ENCODE data around the gene ARID2. TPM values are rescaled to one million over a fixed set of nuclear protein-coding genes. Genes with fewer than 3 reads are reported as not detected.
A peak's percentile ranks its signal among the peaks of the same experiment; 100 is the strongest.

The ARID2 gene
- total RNA-seq, 6 donors from 2014 or later = 19.4 to 48.5 (median 27.0) TPM

DNA sequence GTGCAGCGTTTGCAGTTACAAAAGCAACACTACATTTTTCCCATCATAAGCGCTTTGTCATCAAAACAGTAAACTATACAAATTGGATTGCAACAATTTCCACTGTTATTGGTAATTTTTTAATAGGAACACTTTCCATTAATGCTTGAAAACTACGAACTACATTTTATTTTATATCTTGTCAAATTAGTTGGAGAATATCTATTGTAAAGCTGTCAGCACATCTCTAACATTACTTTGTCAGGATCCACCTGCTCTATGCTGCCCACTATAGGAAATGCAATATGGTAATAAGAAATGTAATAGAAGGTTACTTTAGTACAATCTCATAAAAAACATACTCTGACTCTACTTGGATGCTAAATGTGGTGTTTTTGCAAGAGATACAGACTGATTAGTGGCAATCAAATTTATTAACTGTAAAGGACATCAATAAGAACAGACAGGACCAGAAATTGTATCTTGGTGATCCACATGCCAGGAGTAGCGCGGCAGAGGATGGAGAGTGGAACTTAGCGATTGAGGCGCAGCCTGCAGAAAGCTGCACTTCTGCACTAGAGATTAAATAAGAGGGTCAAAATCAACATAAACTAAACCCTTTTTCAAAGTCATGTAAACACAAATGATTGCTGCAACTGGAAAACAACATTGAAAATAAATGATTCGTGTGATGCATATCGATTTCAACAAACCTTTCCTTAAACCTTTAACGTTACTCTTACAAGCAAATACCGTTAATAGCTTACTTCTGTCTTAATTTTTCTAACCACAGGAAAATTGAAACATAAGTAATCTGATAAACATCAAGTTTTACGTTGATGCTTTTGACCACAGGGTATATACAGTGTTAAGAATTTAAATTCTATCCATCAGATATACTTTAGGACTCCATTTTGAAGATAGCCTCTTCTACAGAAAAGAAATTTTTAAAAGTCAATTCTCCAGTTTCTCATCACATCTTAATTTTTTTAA lies 3.6 kb upstream of the ARID2 start:
- TF ChIP-seq EP300 (IDR thresholded peaks at IDR 0.05) (no peak), POLR2AphosphoS5 (IDR thresholded peaks at IDR 0.05) (no peak)
- TF ChIP-seq, protein P1, sequence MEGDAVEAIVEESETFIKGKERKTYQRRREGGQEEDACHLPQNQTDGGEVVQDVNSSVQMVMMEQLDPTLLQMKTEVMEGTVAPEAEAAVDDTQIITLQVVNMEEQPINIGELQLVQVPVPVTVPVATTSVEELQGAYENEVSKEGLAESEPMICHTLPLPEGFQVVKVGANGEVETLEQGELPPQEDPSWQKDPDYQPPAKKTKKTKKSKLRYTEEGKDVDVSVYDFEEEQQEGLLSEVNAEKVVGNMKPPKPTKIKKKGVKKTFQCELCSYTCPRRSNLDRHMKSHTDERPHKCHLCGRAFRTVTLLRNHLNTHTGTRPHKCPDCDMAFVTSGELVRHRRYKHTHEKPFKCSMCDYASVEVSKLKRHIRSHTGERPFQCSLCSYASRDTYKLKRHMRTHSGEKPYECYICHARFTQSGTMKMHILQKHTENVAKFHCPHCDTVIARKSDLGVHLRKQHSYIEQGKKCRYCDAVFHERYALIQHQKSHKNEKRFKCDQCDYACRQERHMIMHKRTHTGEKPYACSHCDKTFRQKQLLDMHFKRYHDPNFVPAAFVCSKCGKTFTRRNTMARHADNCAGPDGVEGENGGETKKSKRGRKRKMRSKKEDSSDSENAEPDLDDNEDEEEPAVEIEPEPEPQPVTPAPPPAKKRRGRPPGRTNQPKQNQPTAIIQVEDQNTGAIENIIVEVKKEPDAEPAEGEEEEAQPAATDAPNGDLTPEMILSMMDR (IDR thresholded peaks at IDR 0.05) = peak; percentile 37 to 67 (median 58)
- Histone ChIP-seq H3K9me3 (peaks cover 0 to 3% (median 0%) of the 10 kb centered on the region in 4 donors), H3K36me3 (peaks cover 0 to 3% (median 0%) of the 10 kb centered on the region in 4 donors), H3K4me3 (peak overlapping the region; percentile 49 to 87 (median 68)), H3K27ac (peak overlapping the region; percentile 97 to 99 (median 99)), H3K4me1 (peaks cover 17 to 32% (median 25%) of the 10 kb centered on the region in 4 donors), H3K27me3 (peaks cover 0 to 4% (median 0%) of the 10 kb centered on the region in 4 donors)
- WGBS, 2 donors = 4 to 6% methylated on average over 12 of the region's 12 CpGs
- ATAC-seq (ENCODE audit: low FRiP score in 2 of 2) (no peak), DNase-seq (no peak)

DNA sequence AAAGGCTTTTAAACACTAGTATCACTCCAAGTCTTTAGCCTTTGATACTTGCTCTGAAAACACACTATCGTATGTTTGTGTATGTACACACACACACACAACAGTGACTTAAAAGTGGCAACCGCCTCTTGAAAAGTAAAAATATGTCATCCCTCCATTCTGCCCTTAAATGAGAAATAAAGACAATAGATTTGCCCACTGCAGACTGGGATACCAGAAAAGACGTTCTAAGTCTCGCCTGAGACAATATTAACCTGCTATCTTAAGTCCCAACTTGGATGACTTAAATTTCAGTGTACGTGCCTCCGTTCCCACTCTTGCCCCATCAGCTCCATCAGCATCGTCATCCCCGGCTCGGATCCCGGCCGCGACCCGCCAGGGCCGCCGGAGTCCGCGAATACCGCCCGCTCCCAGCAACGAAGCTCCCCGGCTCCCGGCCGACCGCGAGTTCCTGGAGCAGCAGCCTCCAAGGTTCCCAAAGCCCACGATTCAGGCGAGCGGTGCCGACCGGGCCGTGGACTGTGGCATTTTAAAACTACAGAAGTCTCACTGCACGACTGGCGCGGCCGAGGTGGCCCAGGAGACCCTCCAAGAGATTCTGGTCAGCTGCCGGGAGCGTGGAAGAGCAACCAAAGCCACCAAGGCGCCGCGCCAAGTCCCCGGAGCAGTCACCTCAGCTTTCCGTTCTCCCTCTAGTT lies 2.8 kb upstream of the ARID2 start:
- H3K27me3 ChIP-seq = peaks cover 0 to 4% (median 0%) of the 10 kb centered on the region in 4 donors
- peaks cover 22 to 37% (median 29%) of the 10 kb centered on the region in 4 donors for H3K4me1 ChIP-seq
- ATAC-seq (ENCODE audit: low FRiP score in 2 of 2) = peak in 1 of 2 donors; percentile 11
- H3K36me3 ChIP-seq = no peaks in the 10 kb centered on the region
- H3K4me3 ChIP-seq = peak overlapping the region; percentile 49 to 87 (median 68)
- peaks cover 0 to 3% (median 0%) of the 10 kb centered on the region in 4 donors for H3K9me3 ChIP-seq
- peak; percentile 58 to 92 for DNase-seq
- TF ChIP-seq POLR2A (IDR thresholded peaks at IDR 0.05) (no peak), EP300 (IDR thresholded peaks at IDR 0.05) (no peak), POLR2AphosphoS5 (IDR thresholded peaks at IDR 0.05) (no peak)
- TF ChIP-seq, protein P1 (IDR thresholded peaks at IDR 0.05) = no peak
- 0% methylated on average over 14 to 42 of the region's 42 CpGs for WGBS, 2 donors
- H3K27ac ChIP-seq = peak overlapping the region; percentile 97 to 99 (median 99)

DNA sequence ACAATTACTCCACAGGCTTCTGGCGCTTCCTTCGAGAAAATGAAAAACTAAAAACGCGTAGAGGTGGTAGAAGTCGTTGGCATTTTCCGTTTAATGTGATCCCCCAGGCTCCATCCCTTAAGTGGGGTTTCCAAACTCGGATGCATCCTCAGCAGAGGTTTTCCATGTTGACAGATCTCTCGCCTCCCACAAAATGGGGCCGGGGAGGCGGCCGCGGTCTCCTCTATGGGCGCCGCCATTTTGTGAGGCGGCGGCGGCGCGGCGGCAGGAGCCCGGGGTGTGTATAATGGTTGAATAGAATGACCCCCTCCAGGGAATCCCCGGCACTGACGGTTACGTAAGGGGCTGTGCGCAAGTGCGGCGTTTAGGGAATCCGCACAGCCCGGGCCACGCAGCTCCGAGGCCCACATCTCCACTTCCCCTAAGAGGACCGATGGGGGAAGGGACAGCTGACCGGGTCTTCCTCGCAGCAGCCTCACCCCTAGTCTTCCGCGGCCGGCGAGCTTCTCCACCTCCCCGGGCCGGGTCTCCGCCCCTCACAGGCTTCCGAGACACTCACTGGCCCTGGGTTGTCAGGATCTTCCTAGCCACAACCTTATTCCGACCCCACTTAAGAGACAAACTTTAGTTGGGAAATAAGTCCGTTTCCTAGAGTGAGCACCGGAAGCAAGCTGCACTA lies 2.1 kb upstream of the ARID2 start:
- H3K27me3 ChIP-seq = peaks cover 0 to 4% (median 0%) of the 10 kb centered on the region in 4 donors
- H3K4me1 ChIP-seq = peaks cover 28 to 40% (median 34%) of the 10 kb centered on the region in 4 donors
- H3K36me3 ChIP-seq = no peaks in the 10 kb centered on the region
- H3K4me3 ChIP-seq = peak overlapping the region; percentile 49 to 87 (median 68)
- DNase-seq (peak; percentile 97), ATAC-seq (ENCODE audit: low FRiP score in 2 of 2) (peak; percentile 85 to 93)
- 0 to 1% methylated on average over 32 to 45 of the region's 45 CpGs for WGBS, 2 donors
- H3K27ac ChIP-seq = peak overlapping the region; percentile 97 to 99 (median 99)
- peaks cover 0 to 3% (median 0%) of the 10 kb centered on the region in 4 donors for H3K9me3 ChIP-seq
- TF ChIP-seq POLR2A (IDR thresholded peaks at IDR 0.05) (peak in 3 of 4 donors; percentile 56 to 86 (median 81)), POLR2AphosphoS5 (IDR thresholded peaks at IDR 0.05) (peak; percentile 79 to 88), EP300 (IDR thresholded peaks at IDR 0.05) (peak in 1 of 4 donors; percentile 61)
- TF ChIP-seq, protein P1 (IDR thresholded peaks at IDR 0.05) = peak in 1 of 6 experiments; percentile 8

DNA sequence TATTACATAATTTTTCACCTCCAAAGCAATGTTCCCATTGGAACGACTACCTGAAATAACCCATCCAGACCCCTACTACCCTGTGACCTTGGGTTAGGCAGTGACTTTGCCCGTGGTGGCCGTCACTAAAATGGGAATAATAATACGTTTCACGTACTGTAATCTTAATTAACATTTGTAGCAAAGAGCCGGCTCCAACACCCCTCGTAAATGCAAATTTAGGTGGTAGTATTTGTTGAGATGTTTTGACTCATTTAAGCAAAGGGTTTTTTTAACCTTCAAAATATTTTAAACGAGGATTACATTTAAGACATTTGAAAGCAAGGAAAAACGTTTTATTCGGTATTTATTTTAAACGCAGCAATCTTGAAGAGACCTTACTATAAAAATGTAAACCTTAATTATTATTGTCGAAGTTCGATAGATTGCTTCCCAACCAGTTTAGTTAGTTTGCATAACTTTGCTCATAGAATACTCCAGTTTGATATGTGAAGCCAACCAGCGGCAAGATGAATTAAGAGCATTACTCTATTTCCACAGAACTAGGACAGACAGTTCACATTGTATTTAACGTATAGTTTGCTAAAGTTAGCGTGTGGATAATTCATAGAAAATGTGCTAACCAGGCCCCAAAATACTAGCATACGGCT lies 1.4 kb upstream of the ARID2 start:
- Histone ChIP-seq H3K4me1 (peaks cover 35 to 41% (median 37%) of the 10 kb centered on the region in 4 donors), H3K27ac (peak overlapping the region; percentile 97 to 99 (median 99)), H3K4me3 (peak overlapping the region; percentile 29 to 87 (median 68)), H3K36me3 (no peaks in the 10 kb centered on the region), H3K27me3 (peaks cover 0 to 4% (median 0%) of the 10 kb centered on the region in 4 donors), H3K9me3 (peaks cover 0 to 3% (median 0%) of the 10 kb centered on the region in 4 donors)
- TF ChIP-seq POLR2AphosphoS5 (IDR thresholded peaks at IDR 0.05) (no peak), EP300 (IDR thresholded peaks at IDR 0.05) (no peak), POLR2A (IDR thresholded peaks at IDR 0.05) (no peak)
- TF ChIP-seq, protein P1 (IDR thresholded peaks at IDR 0.05) = no peak
- DNase-seq (no peak), ATAC-seq (ENCODE audit: low FRiP score in 2 of 2) (no peak)
- WGBS, 2 donors = 0 to 1% methylated on average over 17 of the region's 17 CpGs
